T-helper 1 cell treated with Interleukin-12 subunit alpha and Interleukin-12 subunit beta and Interleukin-4 antibody, amounts not matched to agents 30 μg/mL and 1 μg/mL, for 36 hours (primary cell): Measurements from ENCODE around the gene DAPP1.
"Not testable (repeated sequence)": the region's sequence is repeated elsewhere in the genome, so short reads cannot be mapped to it uniquely, and the experiment has no call there.

ENCODE experiments used
- H3K27ac Mint-ChIP-seq: one replicate; pipeline ENCODE4 v1.8.0; 2021; ENCODE audit warnings: mild to moderate bottlenecking, mixed read lengths
- H3K27me3 Mint-ChIP-seq: one replicate; pipeline ENCODE4 v1.8.0; 2021; ENCODE audit warnings: low read depth, mixed read lengths
- H3K36me3 Mint-ChIP-seq: one replicate; pipeline ENCODE4 v1.8.0; 2021; ENCODE audit warnings: low read depth, mixed read lengths
- H3K4me1 Mint-ChIP-seq: one replicate; pipeline ENCODE4 v1.8.0; 2021; ENCODE audit warnings: low read depth, mixed read lengths
- H3K4me3 Mint-ChIP-seq: one replicate; pipeline ENCODE4 v1.8.0; 2021; ENCODE audit warnings: mild to moderate bottlenecking, moderate library complexity, mixed read lengths
- H3K9me3 Mint-ChIP-seq: one replicate; pipeline ENCODE4 v1.8.0; 2021; ENCODE audit warnings: mixed read lengths

The DAPP1 gene

DNA sequence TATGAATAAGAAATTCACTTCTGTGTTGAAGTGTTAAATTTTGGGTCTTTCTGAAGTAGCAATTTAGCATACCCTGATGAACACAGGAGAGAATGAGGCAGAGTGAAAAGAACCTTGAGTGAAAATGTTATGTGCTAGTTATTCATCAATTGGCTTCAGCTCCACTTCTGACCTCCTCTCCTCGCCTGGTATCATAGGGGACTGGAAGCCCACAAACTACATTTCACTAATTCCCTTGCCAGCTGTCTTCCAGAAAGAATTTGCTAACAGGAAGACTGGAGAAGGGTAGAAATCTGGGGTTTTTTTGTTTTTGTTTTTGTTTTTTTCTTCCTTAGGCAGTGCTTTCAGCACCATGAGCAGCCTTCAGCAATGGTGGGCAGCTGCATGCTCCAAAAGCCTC, 5.5 kb upstream of the DAPP1 start:
- no peaks in the 10 kb centered on the region for H3K9me3 Mint-ChIP-seq
- no peaks in the 10 kb centered on the region for H3K36me3 Mint-ChIP-seq
- peaks cover 28% of the 10 kb centered on the region for H3K4me1 Mint-ChIP-seq
- no peak overlapping the region for H3K4me3 Mint-ChIP-seq
- no peak overlapping the region for H3K27ac Mint-ChIP-seq
- peaks cover 5% of the 10 kb centered on the region for H3K27me3 Mint-ChIP-seq

DNA sequence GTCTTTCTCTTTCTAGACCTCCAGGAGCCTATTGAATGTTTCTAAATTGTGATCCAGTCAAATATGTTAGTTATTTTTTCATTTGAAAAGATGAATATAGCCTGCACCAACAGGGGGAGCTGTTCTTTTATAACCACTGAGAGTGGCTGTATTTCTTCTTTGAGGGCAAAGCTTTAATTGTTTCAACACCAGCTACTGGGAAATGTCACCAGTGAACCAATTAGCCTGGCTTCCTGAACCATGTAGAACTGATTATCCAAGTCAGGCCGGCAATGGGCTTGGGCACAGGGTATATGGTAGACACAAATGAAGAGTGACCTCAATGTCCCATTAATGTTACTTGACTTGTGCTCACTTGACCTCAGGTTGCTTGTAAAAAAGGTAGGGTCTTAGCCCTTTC, 4.8 kb upstream of the DAPP1 start:
- H3K27ac Mint-ChIP-seq: no peak overlapping the region
- H3K4me3 Mint-ChIP-seq: no peak overlapping the region
- peaks cover 34% of the 10 kb centered on the region for H3K4me1 Mint-ChIP-seq
- H3K36me3 Mint-ChIP-seq: no peaks in the 10 kb centered on the region
- H3K27me3 Mint-ChIP-seq: peaks cover 5% of the 10 kb centered on the region
- H3K9me3 Mint-ChIP-seq: no peaks in the 10 kb centered on the region

GRCh38 chr4:99815597-99816011, 1.0 kb upstream of the DAPP1 start:
- Mint-ChIP-seq H3K36me3 (peaks cover 12% of the 10 kb centered on the region), H3K4me3 (peak overlapping the region; percentile 38), H3K9me3 (no peaks in the 10 kb centered on the region), H3K4me1 (peaks cover 55% of the 10 kb centered on the region), H3K27me3 (no peaks in the 10 kb centered on the region), H3K27ac (peak overlapping the region; percentile 85)

GRCh38 chr4:99817309-99817890, 773 bp downstream of the DAPP1 start:
- Mint-ChIP-seq H3K9me3 (no peaks in the 10 kb centered on the region), H3K27ac (peak overlapping the region; percentile 94), H3K4me1 (peaks cover 58% of the 10 kb centered on the region), H3K36me3 (peaks cover 16% of the 10 kb centered on the region), H3K4me3 (peak overlapping the region; percentile 98), H3K27me3 (no peaks in the 10 kb centered on the region)

DNA sequence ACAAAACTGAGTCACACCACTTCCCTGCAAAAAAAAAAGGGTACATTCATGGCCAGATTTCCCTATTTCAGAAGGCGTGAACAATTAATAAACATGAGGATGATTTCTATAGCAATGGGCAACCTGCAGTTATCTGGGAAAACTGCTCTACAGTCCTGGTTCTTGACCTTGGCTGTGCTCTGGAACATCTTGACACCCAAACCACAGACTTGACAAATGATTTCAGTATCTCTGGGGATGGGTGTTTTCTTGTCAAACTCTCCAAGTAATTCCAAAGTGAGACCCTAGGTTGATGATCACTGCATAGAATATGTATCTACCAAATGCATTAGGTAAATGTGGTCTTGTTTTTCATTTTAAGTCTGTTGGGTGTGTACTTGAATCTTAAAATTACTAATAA, 2.0 kb downstream of the DAPP1 start:
- peaks cover 64% of the 10 kb centered on the region for H3K4me1 Mint-ChIP-seq
- H3K9me3 Mint-ChIP-seq: no peaks in the 10 kb centered on the region
- H3K4me3 Mint-ChIP-seq: peak overlapping the region; percentile 98
- H3K27me3 Mint-ChIP-seq: no peaks in the 10 kb centered on the region
- H3K27ac Mint-ChIP-seq: no peak overlapping the region
- H3K36me3 Mint-ChIP-seq: peaks cover 23% of the 10 kb centered on the region

DNA sequence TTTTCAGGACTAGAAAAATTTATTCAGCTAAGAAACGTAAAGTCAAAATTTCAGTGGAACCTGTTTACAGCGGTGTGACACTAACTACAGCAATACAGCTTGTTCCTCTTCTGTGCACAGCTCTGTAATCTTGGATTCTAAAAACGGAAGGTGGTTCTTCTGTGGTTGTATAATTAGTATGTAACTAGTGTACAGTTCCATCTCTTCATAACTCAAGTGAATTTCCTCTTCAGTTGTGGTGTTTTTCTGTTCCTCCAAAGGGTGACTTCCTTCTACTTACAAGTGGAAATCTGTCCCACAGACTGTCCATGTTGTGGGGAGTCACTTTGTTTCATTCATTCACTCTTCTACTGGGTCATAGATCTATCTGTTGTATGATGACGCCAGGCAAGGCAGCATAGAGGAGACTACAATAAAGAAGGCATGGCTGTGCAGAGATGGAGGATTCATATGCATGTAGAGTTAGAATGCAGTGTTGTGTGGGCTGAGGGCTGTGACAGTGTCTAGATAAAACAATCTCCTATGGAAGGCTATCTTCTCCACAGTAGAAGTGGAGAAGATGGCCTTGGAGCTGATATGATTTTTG, 5.4 kb downstream of the DAPP1 start:
- no peaks in the 10 kb centered on the region for H3K27me3 Mint-ChIP-seq
- peak overlapping the region; percentile 78 for H3K27ac Mint-ChIP-seq
- H3K4me3 Mint-ChIP-seq: peak overlapping the region; percentile 9
- H3K4me1 Mint-ChIP-seq: peaks cover 68% of the 10 kb centered on the region
- H3K36me3 Mint-ChIP-seq: peaks cover 40% of the 10 kb centered on the region
- H3K9me3 Mint-ChIP-seq: no peaks in the 10 kb centered on the region

DNA sequence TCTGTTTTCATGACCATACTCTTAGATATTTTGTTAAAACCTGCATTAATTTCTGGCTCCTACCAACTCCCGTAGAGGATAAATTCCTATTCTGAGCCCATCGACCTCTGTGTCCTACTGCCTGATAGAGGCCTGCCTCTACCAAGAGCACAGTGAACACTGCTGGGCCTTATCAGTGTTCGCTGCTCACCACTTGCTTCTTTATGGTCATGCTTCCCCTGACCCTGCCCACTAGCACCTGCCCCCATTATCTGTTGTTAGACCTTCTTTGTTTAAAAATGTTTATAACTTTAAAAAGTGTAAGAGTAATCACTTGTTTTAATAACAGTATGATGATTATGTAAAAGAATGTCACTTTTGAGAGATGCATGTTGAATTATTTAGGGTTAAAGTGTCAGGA, 6.1 kb downstream of the DAPP1 start:
- no peak overlapping the region for H3K4me3 Mint-ChIP-seq

DNA sequence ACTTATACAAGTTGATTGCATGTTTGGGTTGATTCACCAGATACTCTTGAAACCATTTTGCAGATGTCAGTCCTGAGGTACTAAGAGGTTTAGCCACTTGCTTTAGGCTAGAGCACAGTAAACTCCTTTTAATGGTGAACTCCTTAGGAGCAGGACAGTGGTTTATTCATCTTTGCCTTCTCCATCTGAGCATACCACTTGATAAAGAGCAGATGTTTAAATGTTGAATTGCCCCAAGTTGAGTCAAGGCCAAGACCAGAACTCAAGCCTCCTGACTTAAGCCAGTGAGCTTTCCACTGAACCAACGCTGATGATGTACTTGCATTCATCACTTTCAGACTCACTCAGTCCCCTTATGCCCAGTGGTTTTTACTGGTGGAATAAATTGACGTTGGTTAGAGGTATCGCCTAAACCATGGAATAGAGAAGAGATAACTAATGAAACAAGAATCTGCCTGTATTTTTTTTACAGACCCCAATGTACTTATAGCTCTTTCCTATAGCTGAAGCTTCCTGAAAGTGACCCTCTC, 7.5 kb downstream of the DAPP1 start:
- no peak overlapping the region for H3K27ac Mint-ChIP-seq
- H3K4me1 Mint-ChIP-seq: peaks cover 59% of the 10 kb centered on the region
- no peaks in the 10 kb centered on the region for H3K9me3 Mint-ChIP-seq
- no peaks in the 10 kb centered on the region for H3K27me3 Mint-ChIP-seq
- no peak overlapping the region for H3K4me3 Mint-ChIP-seq
- H3K36me3 Mint-ChIP-seq: peaks cover 37% of the 10 kb centered on the region

More for the DNA sequence above, 6.1 kb downstream of the DAPP1 start:
- Mint-ChIP-seq H3K27ac (no peak overlapping the region), H3K4me1 (peaks cover 66% of the 10 kb centered on the region), H3K36me3 (peaks cover 38% of the 10 kb centered on the region), H3K27me3 (no peaks in the 10 kb centered on the region), H3K9me3 (no peaks in the 10 kb centered on the region)

DNA sequence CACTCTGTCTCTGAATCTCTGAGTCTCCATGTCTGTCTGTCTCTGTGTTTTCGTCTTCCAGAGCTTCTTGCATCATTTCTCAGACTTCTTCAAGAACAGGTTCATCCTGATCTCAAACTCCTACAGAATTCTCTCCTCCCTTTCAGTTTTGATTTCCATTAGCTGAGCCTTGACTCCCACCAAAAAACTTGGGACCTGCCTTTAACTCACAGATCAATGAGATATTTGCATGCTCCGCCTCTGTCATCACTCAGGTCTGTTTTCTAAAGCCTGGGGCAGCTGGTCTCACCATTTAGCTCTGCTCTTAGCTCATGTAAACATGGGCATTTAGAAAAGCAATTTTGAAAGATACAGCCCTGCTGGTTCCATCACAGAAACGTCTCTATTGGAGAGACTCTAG, 8.6 kb downstream of the DAPP1 start:
- Mint-ChIP-seq H3K36me3 (peaks cover 31% of the 10 kb centered on the region), H3K4me3 (no peak overlapping the region), H3K4me1 (peaks cover 51% of the 10 kb centered on the region), H3K27me3 (no peaks in the 10 kb centered on the region), H3K9me3 (no peaks in the 10 kb centered on the region), H3K27ac (no peak overlapping the region)

- H3K27me3 Mint-ChIP-seq: no peaks in the 10 kb centered on the region
- no peaks in the 10 kb centered on the region for H3K9me3 Mint-ChIP-seq
- peaks cover 53% of the 10 kb centered on the region for H3K4me1 Mint-ChIP-seq
- H3K27ac Mint-ChIP-seq: no peak overlapping the region
- peaks cover 34% of the 10 kb centered on the region for H3K36me3 Mint-ChIP-seq
- H3K4me3 Mint-ChIP-seq: no peak overlapping the region
Measured at GRCh38 chr4:99826016-99826415, 9.4 kb downstream of the DAPP1 start.

- Mint-ChIP-seq H3K27ac (peak overlapping the region; percentile 24), H3K36me3 (peaks cover 31% of the 10 kb centered on the region), H3K27me3 (no peaks in the 10 kb centered on the region), H3K4me3 (no peak overlapping the region), H3K4me1 (peaks cover 46% of the 10 kb centered on the region), H3K9me3 (no peaks in the 10 kb centered on the region)
Measured at GRCh38 chr4:99827454-99827853, 10.8 kb downstream of the DAPP1 start.

DNA sequence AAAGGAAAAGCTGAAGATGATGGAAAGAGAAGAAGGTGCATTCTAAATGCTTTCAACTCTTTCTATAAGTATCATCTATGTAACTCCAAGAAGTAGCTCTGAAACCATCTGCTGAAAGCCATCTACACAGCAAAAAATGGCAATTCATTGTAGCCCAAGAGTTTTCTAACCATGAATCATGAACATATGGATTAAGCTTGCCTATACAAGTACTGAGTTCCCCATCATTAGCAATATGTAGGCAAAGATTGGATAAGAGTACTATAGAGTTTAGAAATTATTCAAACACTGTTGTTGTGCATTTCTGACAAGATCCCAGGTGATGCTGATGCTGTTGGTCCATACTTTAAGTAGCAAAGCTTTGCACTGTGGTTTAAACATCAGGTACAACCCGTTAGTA, 11.2 kb downstream of the DAPP1 start:
- H3K9me3 Mint-ChIP-seq: no peaks in the 10 kb centered on the region
- H3K4me3 Mint-ChIP-seq: no peak overlapping the region
- H3K36me3 Mint-ChIP-seq: peaks cover 27% of the 10 kb centered on the region
- H3K27ac Mint-ChIP-seq: peak overlapping the region; percentile 24
- peaks cover 42% of the 10 kb centered on the region for H3K4me1 Mint-ChIP-seq
- H3K27me3 Mint-ChIP-seq: no peaks in the 10 kb centered on the region

GRCh38 chr4:99828477-99828876, 11.8 kb downstream of the DAPP1 start:
- H3K27ac Mint-ChIP-seq: no peak overlapping the region
- no peaks in the 10 kb centered on the region for H3K27me3 Mint-ChIP-seq
- H3K9me3 Mint-ChIP-seq: no peaks in the 10 kb centered on the region
- no peak overlapping the region for H3K4me3 Mint-ChIP-seq
- H3K36me3 Mint-ChIP-seq: peaks cover 27% of the 10 kb centered on the region
- H3K4me1 Mint-ChIP-seq: peaks cover 43% of the 10 kb centered on the region

- H3K27me3 Mint-ChIP-seq, H3K27ac Mint-ChIP-seq, H3K4me3 Mint-ChIP-seq, H3K9me3 Mint-ChIP-seq: not testable (repeated sequence)
- H3K36me3 Mint-ChIP-seq: peaks cover 19% of the 10 kb centered on the region
- H3K4me1 Mint-ChIP-seq: peaks cover 36% of the 10 kb centered on the region
Measured at GRCh38 chr4:99830051-99830450, 13.4 kb downstream of the DAPP1 start.

- no peaks in the 10 kb centered on the region for H3K27me3 Mint-ChIP-seq
- H3K27ac Mint-ChIP-seq: no peak overlapping the region
- H3K9me3 Mint-ChIP-seq: no peaks in the 10 kb centered on the region
- no peak overlapping the region for H3K4me3 Mint-ChIP-seq
- peaks cover 24% of the 10 kb centered on the region for H3K4me1 Mint-ChIP-seq
- peaks cover 25% of the 10 kb centered on the region for H3K36me3 Mint-ChIP-seq
Measured at GRCh38 chr4:99832321-99832720, 15.7 kb downstream of the DAPP1 start.
